ENCODE data around the gene MYO3A.

Gene MYO3A

DNA sequence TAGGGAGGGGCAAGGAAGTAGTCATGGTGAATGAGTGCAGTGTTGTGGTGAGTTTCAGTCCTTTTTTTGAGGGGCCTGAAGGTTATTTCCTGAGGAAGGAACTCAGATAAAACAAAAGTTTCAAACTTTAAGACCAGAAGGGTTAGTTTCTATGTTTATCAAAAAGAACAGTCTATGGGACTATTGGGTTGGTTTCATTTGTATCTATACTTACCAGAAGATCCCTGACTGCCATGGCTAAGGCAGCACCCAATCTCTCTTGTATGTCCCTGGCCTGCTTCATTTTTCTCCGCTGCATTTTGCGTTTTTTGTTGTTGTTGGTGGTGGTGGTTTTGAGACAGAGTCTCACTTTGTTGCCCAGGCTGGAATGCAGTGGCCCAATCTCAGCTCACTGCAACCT lies 263.2 kb downstream of the MYO3A start:
- no peaks in the 10 kb centered on the region for H3K36me3 ChIP-seq (ENCODE audit: insufficient read depth, low read length)
- no peak for DNase-seq (ENCODE audit: low read depth, low spot score)
- no peak overlapping the region for H3K4me3 ChIP-seq
- TF ChIP-seq FOXP2 (optimal IDR thresholded peaks at IDR 0.05; ENCODE audit: control extremely low read depth, extremely low read length, insufficient read depth) (no peak), POLR2AphosphoS5 (IDR thresholded peaks at IDR 0.05; ENCODE audit: borderline replicate concordance, low read depth, low read length) (no peak), EZH2 (IDR thresholded peaks at IDR 0.05) (no peak)
- H3K9ac ChIP-seq (ENCODE audit: insufficient read length): no peak overlapping the region
- H3K27ac ChIP-seq: no peak overlapping the region
- H3K9me3 ChIP-seq (ENCODE audit: low read depth, low read length): no peaks in the 10 kb centered on the region

DNA sequence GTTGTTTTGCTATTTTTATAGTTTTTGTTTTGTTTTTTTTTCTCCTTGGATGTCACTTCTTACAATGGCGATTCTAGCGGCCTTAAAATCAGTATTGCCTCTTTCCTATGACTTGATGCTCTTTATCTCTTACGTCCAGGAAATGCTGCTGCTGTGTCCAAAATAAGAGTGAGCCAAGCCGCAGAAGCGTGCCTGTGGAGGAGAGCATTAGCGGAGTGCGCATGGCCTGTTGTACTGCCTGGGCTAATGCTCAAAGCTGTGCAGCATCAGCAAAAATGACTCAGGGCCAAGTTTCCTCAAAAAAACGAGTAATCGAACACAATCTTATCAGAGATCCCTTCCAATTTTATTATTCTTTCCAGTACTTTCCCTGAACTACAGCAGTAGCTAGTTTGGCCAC lies 264.1 kb downstream of the MYO3A start:
- H3K4me3 ChIP-seq: no peak overlapping the region
- H3K9me3 ChIP-seq (ENCODE audit: low read depth, low read length): no peaks in the 10 kb centered on the region
- TF ChIP-seq EZH2 (IDR thresholded peaks at IDR 0.05) (no peak), POLR2AphosphoS5 (IDR thresholded peaks at IDR 0.05; ENCODE audit: borderline replicate concordance, low read depth, low read length) (no peak), FOXP2 (optimal IDR thresholded peaks at IDR 0.05; ENCODE audit: control extremely low read depth, extremely low read length, insufficient read depth) (no peak)
- no peaks in the 10 kb centered on the region for H3K36me3 ChIP-seq (ENCODE audit: insufficient read depth, low read length)
- no peak overlapping the region for H3K9ac ChIP-seq (ENCODE audit: insufficient read length)
- no peak overlapping the region for H3K27ac ChIP-seq
- DNase-seq (ENCODE audit: low read depth, low spot score): no peak

DNA sequence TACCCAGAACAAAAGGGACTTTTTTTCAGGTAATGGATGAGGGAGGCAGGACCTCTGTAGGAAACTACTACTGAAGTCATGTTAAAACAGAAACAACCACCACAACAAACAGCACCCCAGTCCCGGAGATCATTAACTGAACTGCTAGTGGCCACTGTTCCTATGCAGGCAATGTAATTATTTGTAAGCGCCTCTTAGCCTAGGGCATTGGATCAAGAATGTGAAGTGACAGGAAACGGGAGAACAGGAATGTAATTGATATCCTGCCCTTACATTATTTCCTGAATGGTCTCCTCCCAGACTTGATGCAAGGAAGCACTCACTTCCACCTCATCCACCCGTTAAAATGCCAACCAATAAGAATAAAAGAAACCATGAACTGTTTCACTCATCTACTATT lies 265.8 kb downstream of the MYO3A start:
- Histone ChIP-seq H3K9me3 (ENCODE audit: low read depth, low read length) (no peaks in the 10 kb centered on the region), H3K4me3 (no peak overlapping the region), H3K36me3 (ENCODE audit: insufficient read depth, low read length) (no peaks in the 10 kb centered on the region), H3K9ac (ENCODE audit: insufficient read length) (no peak overlapping the region), H3K27ac (no peak overlapping the region)
- TF ChIP-seq FOXP2 (optimal IDR thresholded peaks at IDR 0.05; ENCODE audit: control extremely low read depth, extremely low read length, insufficient read depth): no peak
- no peak for TF ChIP-seq EZH2 (IDR thresholded peaks at IDR 0.05)
- no peak for TF ChIP-seq POLR2AphosphoS5 (IDR thresholded peaks at IDR 0.05; ENCODE audit: borderline replicate concordance, low read depth, low read length)
- no peak for DNase-seq (ENCODE audit: low read depth, low spot score)

DNA sequence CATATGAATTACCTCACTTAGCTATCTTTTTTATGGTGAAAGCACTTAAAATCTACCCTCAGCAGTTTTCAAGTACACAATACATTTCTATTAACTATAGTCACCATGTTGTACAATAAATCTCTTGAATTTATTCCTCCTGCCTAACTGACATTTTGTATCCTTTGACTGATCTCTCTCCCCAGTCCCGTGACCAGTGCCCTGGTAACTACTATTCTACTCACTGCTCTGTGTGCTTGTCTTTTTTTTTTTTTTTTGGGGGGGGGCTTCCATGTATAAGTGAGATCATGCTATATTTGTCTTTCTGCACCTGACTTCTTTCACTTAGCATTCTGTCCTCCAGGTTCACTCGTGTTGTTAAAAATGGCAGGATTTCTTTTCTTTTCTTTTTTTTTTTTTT lies 271.2 kb downstream of the MYO3A start:
- Histone ChIP-seq H3K27ac (no peak overlapping the region), H3K9me3 (ENCODE audit: low read depth, low read length) (no peaks in the 10 kb centered on the region), H3K36me3 (ENCODE audit: insufficient read depth, low read length) (no peaks in the 10 kb centered on the region), H3K9ac (ENCODE audit: insufficient read length) (no peak overlapping the region), H3K4me3 (no peak overlapping the region)
- DNase-seq (ENCODE audit: low read depth, low spot score): no peak
- TF ChIP-seq EZH2 (IDR thresholded peaks at IDR 0.05) (no peak), FOXP2 (optimal IDR thresholded peaks at IDR 0.05; ENCODE audit: control extremely low read depth, extremely low read length, insufficient read depth) (no peak), POLR2AphosphoS5 (IDR thresholded peaks at IDR 0.05; ENCODE audit: borderline replicate concordance, low read depth, low read length) (no peak)

DNA sequence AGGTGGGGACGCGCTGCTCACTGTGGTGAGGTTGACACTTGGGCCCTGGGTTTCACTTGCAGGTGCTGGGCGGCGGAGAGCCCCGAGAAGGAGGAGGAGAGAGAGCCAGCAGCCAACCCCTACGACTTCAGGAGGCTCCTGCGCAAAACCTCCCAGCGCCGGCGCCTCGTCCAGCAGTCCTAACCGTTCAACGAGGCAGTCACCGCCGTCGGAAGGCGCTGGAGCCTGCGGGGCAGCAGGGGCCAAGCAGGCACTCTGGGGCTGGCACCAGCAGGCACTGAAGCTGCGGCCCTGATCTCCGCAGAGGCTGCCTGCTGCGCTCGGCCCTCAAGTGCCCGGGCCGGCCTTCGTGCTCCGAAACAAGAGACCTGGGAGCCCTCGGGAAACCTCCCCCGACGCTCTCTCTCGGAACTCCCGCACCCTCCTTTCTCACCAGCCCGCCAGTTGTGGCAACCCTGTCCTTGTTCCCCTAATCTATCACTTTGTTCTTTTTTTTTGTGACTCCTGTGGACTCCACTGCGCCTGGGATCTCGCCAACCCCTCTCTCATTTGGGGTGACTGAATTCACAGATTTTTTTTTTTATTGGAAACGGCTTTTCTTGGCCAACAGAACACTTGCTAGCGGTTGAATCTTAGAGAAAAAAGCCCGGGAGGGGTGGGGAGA lies 277.9 kb downstream of the MYO3A start:
- DNase-seq (ENCODE audit: low read depth, low spot score): no peak
- no peak for TF ChIP-seq EZH2 (IDR thresholded peaks at IDR 0.05)
- no peak for TF ChIP-seq POLR2AphosphoS5 (IDR thresholded peaks at IDR 0.05; ENCODE audit: borderline replicate concordance, low read depth, low read length)
- no peak for TF ChIP-seq FOXP2 (optimal IDR thresholded peaks at IDR 0.05; ENCODE audit: control extremely low read depth, extremely low read length, insufficient read depth)
- Histone ChIP-seq H3K27ac (no peak overlapping the region), H3K4me3 (no peak overlapping the region), H3K36me3 (ENCODE audit: insufficient read depth, low read length) (no peaks in the 10 kb centered on the region), H3K9me3 (ENCODE audit: low read depth, low read length) (no peaks in the 10 kb centered on the region), H3K9ac (ENCODE audit: insufficient read length) (no peak overlapping the region)

DNA sequence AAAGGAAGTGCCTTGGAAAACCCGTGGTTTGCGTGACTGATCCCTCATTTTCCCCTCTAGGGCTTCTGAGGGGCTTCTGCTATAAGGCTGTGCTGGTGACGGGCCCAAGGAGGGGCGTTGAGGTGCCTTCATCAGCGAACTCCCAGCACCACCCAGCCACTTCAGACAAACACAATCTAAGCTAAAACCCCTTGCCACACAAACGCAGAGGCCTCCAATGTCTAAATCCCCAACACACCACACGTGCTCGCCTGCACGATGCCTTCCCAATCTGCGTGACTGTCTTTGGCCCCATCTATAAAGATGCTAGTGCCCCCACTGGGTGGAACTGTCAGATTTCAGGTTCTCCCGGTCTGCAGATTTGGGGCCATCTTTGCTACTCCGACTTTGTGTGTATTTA lies 278.5 kb downstream of the MYO3A start:
- no peak for TF ChIP-seq FOXP2 (optimal IDR thresholded peaks at IDR 0.05; ENCODE audit: control extremely low read depth, extremely low read length, insufficient read depth)
- TF ChIP-seq POLR2AphosphoS5 (IDR thresholded peaks at IDR 0.05; ENCODE audit: borderline replicate concordance, low read depth, low read length): no peak
- TF ChIP-seq EZH2 (IDR thresholded peaks at IDR 0.05): no peak
- Histone ChIP-seq H3K27ac (no peak overlapping the region), H3K36me3 (ENCODE audit: insufficient read depth, low read length) (no peaks in the 10 kb centered on the region), H3K4me3 (no peak overlapping the region), H3K9me3 (ENCODE audit: low read depth, low read length) (no peaks in the 10 kb centered on the region), H3K9ac (ENCODE audit: insufficient read length) (no peak overlapping the region)
- DNase-seq (ENCODE audit: low read depth, low spot score): no peak

DNA sequence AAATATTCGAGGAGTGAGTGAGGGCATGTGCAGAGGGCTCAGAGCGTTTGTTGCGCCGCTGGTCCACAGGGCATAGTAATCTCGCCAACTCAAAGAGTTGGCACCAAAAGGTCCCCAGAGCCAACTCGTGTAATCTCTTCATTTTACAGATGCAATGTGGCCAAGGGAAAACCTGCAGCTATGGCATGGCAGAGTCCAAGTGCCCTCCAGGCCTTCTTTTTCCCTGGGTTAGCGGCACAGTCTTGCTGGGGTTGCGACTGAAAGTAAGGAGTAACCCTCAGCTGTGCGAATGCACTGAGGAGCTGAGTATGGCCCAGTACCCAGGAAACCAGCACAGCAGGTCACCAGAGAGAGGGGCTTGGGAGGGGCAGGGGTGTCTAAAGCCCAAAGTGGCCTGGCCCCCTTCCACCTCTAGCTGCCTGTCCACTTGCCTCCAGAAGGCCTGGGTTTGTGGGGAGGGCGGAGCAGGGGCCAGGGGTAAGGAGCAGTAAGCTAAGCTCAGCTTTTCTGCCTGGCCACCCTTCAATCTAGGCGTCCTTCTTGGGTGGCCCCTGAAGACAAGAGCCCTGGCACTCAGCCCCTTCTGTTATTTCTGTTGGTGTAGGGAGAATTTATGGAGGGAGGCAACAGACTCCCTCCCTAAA lies 279.2 kb downstream of the MYO3A start:
- H3K36me3 ChIP-seq (ENCODE audit: insufficient read depth, low read length): no peaks in the 10 kb centered on the region
- DNase-seq (ENCODE audit: low read depth, low spot score): no peak
- H3K27ac ChIP-seq: no peak overlapping the region
- no peaks in the 10 kb centered on the region for H3K9me3 ChIP-seq (ENCODE audit: low read depth, low read length)
- TF ChIP-seq POLR2AphosphoS5 (IDR thresholded peaks at IDR 0.05; ENCODE audit: borderline replicate concordance, low read depth, low read length): no peak
- no peak for TF ChIP-seq EZH2 (IDR thresholded peaks at IDR 0.05)
- TF ChIP-seq FOXP2 (optimal IDR thresholded peaks at IDR 0.05; ENCODE audit: control extremely low read depth, extremely low read length, insufficient read depth): no peak
- H3K9ac ChIP-seq (ENCODE audit: insufficient read length): no peak overlapping the region
- no peak overlapping the region for H3K4me3 ChIP-seq

DNA sequence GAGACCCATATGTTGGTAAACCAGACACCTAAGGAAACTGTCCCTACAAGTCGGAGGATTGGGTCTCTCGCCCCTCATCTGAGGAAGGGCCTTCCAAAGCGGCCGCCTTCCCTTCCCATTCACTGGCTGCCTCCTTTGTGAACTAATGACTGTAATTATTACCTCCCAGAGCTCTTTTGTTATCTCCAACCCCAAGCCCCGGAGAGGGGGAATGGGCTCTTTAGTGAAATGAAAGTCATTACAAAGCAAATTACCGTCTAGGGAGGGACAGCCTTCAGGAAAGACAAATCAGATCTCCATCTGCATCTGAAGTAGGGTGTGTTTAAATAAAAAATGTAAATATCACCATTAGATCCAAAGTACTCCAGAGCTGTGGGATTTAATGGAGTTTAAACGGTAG lies 280.0 kb downstream of the MYO3A start:
- H3K9me3 ChIP-seq (ENCODE audit: low read depth, low read length): no peaks in the 10 kb centered on the region
- no peak overlapping the region for H3K4me3 ChIP-seq
- no peak overlapping the region for H3K9ac ChIP-seq (ENCODE audit: insufficient read length)
- no peaks in the 10 kb centered on the region for H3K36me3 ChIP-seq (ENCODE audit: insufficient read depth, low read length)
- H3K27ac ChIP-seq: no peak overlapping the region
- no peak for TF ChIP-seq EZH2 (IDR thresholded peaks at IDR 0.05)
- no peak for TF ChIP-seq POLR2AphosphoS5 (IDR thresholded peaks at IDR 0.05; ENCODE audit: borderline replicate concordance, low read depth, low read length)
- TF ChIP-seq FOXP2 (optimal IDR thresholded peaks at IDR 0.05; ENCODE audit: control extremely low read depth, extremely low read length, insufficient read depth): no peak
- no peak for DNase-seq (ENCODE audit: low read depth, low spot score)

Measured in SK-N-MC (cell line).